D341Med (cell line): Measurements from ENCODE around the gene TMEM185B.

ENCODE experiments used
- DNase-seq: peaks from one replicate; pipeline ENCODE4 v3.0.0; 2012; ENCODE audit warnings: low spot score

The TMEM185B gene

GRCh38 chr2:120231974-120232635, 8.9 kb upstream of the TMEM185B start:
- DNase-seq: no peak

- no peak for DNase-seq
These were observed 8.4 kb upstream of the TMEM185B start for GRCh38 chr2:120231564-120231973.

GRCh38 chr2:120230515-120231471, 7.6 kb upstream of the TMEM185B start:
- no peak for DNase-seq

GRCh38 chr2:120229341-120229740, 6.1 kb upstream of the TMEM185B start:
- DNase-seq: no peak

GRCh38 chr2:120228503-120228902, 5.3 kb upstream of the TMEM185B start:
- DNase-seq: no peak

- no peak for DNase-seq
These were observed 4.2 kb upstream of the TMEM185B start for GRCh38 chr2:120227111-120227991.

- no peak for DNase-seq
These were observed 3.1 kb upstream of the TMEM185B start for GRCh38 chr2:120226316-120226715.

- no peak for DNase-seq
These were observed 2.4 kb upstream of the TMEM185B start for GRCh38 chr2:120225549-120226065.

GRCh38 chr2:120224735-120225548, 1.7 kb upstream of the TMEM185B start:
- DNase-seq: no peak

GRCh38 chr2:120224256-120224655, 1.1 kb upstream of the TMEM185B start:
- DNase-seq: no peak

- DNase-seq: peak; percentile 13
These were observed 790 bp downstream of the TMEM185B start for GRCh38 chr2:120222186-120223033.

GRCh38 chr2:120221616-120222015, 1.6 kb downstream of the TMEM185B start:
- DNase-seq: no peak

GRCh38 chr2:120220756-120221155, 2.4 kb downstream of the TMEM185B start:
- no peak for DNase-seq

GRCh38 chr2:120219766-120220165, 3.4 kb downstream of the TMEM185B start:
- peak; percentile 1 for DNase-seq

GRCh38 chr2:120219291-120219690, 3.9 kb downstream of the TMEM185B start:
- no peak for DNase-seq

- DNase-seq: no peak
These were observed 5.0 kb downstream of the TMEM185B start for GRCh38 chr2:120218181-120218580.

- no peak for DNase-seq
These were observed 12.9 kb downstream of the TMEM185B start for GRCh38 chr2:120210270-120210693.

GRCh38 chr2:120209427-120210269, 13.6 kb downstream of the TMEM185B start:
- DNase-seq: no peak
